ENCODE data around the gene PRKRA. TPM values are rescaled to one million over a fixed set of nuclear protein-coding genes. Genes with fewer than 3 reads are reported as not detected.

PRKRA gene
- total and polyA plus RNA-seq, 2 of the 8 experiments (the other 6 are each of a cell fraction or from before 2014, with no cell fraction given) = 25.4 to 60.4 TPM

DNA sequence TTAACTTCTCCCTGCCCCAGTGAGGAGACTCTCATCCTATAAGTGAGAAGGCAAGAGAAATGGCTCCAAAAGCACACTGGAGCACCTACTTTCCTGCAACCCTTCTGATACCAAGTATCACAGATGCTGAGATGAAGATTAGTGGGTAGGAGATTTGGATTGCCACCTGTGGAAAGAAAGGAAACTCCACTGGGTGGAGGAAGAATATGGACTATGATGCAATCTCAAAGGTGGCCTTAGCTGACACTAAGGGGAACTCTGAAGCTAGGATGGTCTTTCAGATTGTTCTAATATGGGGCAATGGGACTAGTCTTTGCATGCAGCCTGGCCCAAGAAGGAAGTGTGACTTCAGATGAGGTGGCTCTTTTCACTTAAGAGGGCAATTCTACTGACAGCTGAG, 21.6 kb downstream of the PRKRA start (continued):
- TF ChIP-seq, protein P1, sequence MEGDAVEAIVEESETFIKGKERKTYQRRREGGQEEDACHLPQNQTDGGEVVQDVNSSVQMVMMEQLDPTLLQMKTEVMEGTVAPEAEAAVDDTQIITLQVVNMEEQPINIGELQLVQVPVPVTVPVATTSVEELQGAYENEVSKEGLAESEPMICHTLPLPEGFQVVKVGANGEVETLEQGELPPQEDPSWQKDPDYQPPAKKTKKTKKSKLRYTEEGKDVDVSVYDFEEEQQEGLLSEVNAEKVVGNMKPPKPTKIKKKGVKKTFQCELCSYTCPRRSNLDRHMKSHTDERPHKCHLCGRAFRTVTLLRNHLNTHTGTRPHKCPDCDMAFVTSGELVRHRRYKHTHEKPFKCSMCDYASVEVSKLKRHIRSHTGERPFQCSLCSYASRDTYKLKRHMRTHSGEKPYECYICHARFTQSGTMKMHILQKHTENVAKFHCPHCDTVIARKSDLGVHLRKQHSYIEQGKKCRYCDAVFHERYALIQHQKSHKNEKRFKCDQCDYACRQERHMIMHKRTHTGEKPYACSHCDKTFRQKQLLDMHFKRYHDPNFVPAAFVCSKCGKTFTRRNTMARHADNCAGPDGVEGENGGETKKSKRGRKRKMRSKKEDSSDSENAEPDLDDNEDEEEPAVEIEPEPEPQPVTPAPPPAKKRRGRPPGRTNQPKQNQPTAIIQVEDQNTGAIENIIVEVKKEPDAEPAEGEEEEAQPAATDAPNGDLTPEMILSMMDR (IDR thresholded peaks at IDR 0.05; ENCODE audit: control extremely low read depth in 1 of 3, insufficient read depth in 1 of 3, low read depth in 1 of 3, low read length in 3 of 3) = no peak
- no peak for TF ChIP-seq RAD21 (IDR thresholded peaks at IDR 0.05 in 1 of 2, conservative IDR thresholded peaks at IDR 0.05 in 1 of 2; ENCODE audit: low read depth in 2 of 2, low read length in 2 of 2)

All from H1 (cell line).